GM19043 (cell line): ENCODE data around the gene DPT.

ENCODE experiments used
- ATAC-seq: cut with Tn5 transposase; IDR thresholded peaks from one replicate; pipeline ENCODE4 v1.9.1; 2021; ENCODE audit warnings: low read depth; ENCODE audit not compliant: unreplicated experiment

Gene DPT

GRCh38 chr1:168672278-168672677, 56.7 kb downstream of the DPT start:
- no peak for ATAC-seq

- no peak for ATAC-seq
Observed at GRCh38 chr1:168671782-168672181, 57.2 kb downstream of the DPT start.

DNA sequence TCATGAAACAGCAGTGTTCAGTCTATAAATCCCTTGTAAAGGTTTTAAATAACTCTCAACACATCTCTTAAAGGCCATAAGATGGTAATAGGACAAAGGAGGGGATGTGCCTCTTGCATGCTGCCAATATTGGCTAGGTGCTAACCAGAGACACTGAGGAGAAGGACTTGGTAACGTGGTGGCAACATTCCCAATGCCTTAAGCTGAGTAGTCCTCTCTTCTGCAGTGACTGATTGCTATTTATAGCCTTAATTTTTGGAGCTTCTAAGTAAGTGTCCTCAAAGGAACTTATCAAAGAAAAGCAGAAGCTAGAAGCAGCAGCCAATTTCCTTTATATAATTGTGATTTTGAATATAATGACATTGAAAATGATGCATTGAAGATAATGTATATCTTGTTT, 63.0 kb downstream of the DPT start:
- ATAC-seq = no peak

GRCh38 chr1:168664069-168664834, 64.8 kb downstream of the DPT start:
- ATAC-seq = no peak

GRCh38 chr1:168656485-168656884, 72.5 kb downstream of the DPT start:
- ATAC-seq = no peak

GRCh38 chr1:168654198-168654915, 74.6 kb downstream of the DPT start:
- no peak for ATAC-seq

DNA sequence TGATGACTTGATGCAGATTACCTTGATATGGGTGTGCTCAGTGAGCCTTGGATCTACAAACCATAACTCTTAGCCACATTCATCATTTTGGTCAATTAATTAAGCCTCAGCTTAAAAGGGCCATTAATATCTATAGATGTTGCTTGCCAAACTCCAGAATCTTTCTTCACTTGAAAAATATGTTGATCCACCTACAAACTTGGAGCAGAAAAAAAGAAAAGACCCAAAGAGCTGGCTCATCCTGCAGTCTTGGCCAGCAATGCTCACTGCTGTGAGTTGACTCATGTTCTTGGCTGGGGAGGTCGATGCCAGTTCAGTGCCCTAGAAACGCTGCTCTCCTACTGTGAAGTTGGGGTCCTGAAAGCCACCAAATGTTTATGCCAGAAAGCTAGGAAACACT, 75.4 kb downstream of the DPT start:
- no peak for ATAC-seq

GRCh38 chr1:168645721-168646120, 83.3 kb downstream of the DPT start:
- no peak for ATAC-seq
